Measurements from ENCODE around the gene ZNF532. TPM values are rescaled to one million over a fixed set of nuclear protein-coding genes. Genes with fewer than 3 reads are reported as not detected.

The ZNF532 gene
- total and polyA plus RNA-seq, 3 experiments from 2014 or later: 0.70 to 6.3 (median 6.1) TPM

DNA sequence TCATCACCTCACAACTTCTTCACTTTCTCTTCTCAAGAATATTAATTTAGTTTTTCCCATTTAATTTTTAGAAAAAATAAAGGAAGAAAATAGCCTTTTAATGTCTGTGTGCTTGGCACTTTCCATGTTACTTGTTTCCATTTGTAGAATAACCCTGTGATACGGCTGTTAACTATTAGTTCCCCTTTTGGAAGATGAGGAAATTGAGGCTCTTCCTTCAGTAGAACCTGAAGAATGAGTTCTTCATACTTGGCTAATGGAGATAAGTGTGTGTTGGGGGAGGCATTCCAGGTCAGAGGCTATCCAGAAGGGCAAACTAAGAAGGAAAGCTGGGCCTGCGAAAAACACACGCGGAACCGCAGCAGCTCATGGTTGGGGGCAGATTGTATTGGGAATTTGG lies 38.3 kb downstream of the ZNF532 start:
- CTCF ChIA-PET: no interaction called here

DNA sequence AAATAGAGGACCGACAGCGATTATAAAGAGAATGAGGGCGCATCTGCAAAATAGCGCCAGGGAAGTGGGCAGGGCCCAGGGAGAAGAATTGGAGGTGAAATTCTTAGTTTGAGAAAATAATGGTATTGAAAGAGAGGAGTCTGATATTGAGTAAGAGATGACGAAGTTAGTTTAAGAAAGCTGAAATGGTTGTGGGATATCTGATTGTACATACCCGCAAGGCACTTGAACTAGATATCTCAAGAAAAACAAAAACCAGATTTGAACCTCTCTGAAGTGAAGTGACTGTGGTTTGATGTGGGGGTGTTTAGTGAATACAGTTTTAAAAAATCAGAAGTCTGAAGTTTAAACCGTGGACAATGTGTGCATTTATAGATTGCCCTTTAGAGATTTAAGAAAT lies 38.9 kb downstream of the ZNF532 start:
- no peak overlapping the region for H3K27ac ChIP-seq (ENCODE audit: low read depth, low read length)
- CTCF ChIA-PET: no interaction called here
- Mint-ChIP-seq H3K4me3 (no peak overlapping the region), H3K27ac (no peak overlapping the region), H3K9me3 (no peaks in the 10 kb centered on the region), H3K36me3 (peaks cover 0 to 1% (median 0%) of the 10 kb centered on the region in 3 donors), H3K4me1 (no peaks in the 10 kb centered on the region), H3K27me3 (peaks cover 3 to 9% of the 10 kb centered on the region in 2 donors)
- DNase-seq: no peak
- H3K9me3 ChIP-seq (ENCODE audit: low read length): no peaks in the 10 kb centered on the region
- no peak overlapping the region for H3K4me3 ChIP-seq (ENCODE audit: low read length)
- no peaks in the 10 kb centered on the region for H3K4me1 ChIP-seq (ENCODE audit: insufficient read depth, low read length)
- no peaks in the 10 kb centered on the region for H3K27me3 ChIP-seq (ENCODE audit: insufficient read depth, low read length, poor library complexity, severe bottlenecking)
- H3K36me3 ChIP-seq (ENCODE audit: insufficient read depth, low read length): no peaks in the 10 kb centered on the region
- POLR2A ChIA-PET: no interaction called here

More for the DNA sequence above, 38.3 kb downstream of the ZNF532 start:
- Histone ChIP-seq H3K27ac (ENCODE audit: low read depth, low read length) (no peak overlapping the region), H3K27me3 (ENCODE audit: insufficient read depth, low read length, poor library complexity, severe bottlenecking) (no peaks in the 10 kb centered on the region), H3K36me3 (ENCODE audit: insufficient read depth, low read length) (no peaks in the 10 kb centered on the region), H3K9me3 (ENCODE audit: low read length) (no peaks in the 10 kb centered on the region), H3K4me1 (ENCODE audit: insufficient read depth, low read length) (no peaks in the 10 kb centered on the region), H3K4me3 (ENCODE audit: low read length) (no peak overlapping the region)
- POLR2A ChIA-PET: no interaction called here
- Mint-ChIP-seq H3K4me3 (no peak overlapping the region), H3K9me3 (no peaks in the 10 kb centered on the region), H3K27me3 (peaks cover 2 to 9% of the 10 kb centered on the region in 2 donors), H3K27ac (no peak overlapping the region), H3K36me3 (peaks cover 0 to 1% (median 0%) of the 10 kb centered on the region in 3 donors), H3K4me1 (no peaks in the 10 kb centered on the region)
- no peak for DNase-seq

GRCh38 chr18:58905777-58906428 lies 41.2 kb downstream of the ZNF532 start:
- no peaks in the 10 kb centered on the region for H3K4me1 Mint-ChIP-seq
- H3K4me1 ChIP-seq (ENCODE audit: insufficient read depth, low read length): no peaks in the 10 kb centered on the region
- H3K9me3 Mint-ChIP-seq: no peaks in the 10 kb centered on the region
- H3K27me3 ChIP-seq (ENCODE audit: insufficient read depth, low read length, poor library complexity, severe bottlenecking): no peaks in the 10 kb centered on the region
- H3K27ac ChIP-seq (ENCODE audit: low read depth, low read length): no peak overlapping the region
- no peak overlapping the region for H3K4me3 ChIP-seq (ENCODE audit: low read length)
- no peaks in the 10 kb centered on the region for H3K9me3 ChIP-seq (ENCODE audit: low read length)
- H3K27ac Mint-ChIP-seq: no peak overlapping the region
- no peak overlapping the region for H3K4me3 Mint-ChIP-seq
- ChIA-PET CTCF (no interaction called here), POLR2A (no interaction called here)
- DNase-seq: no peak
- no peaks in the 10 kb centered on the region for H3K36me3 ChIP-seq (ENCODE audit: insufficient read depth, low read length)
- H3K27me3 Mint-ChIP-seq: peaks cover 8 to 16% of the 10 kb centered on the region in 2 donors
- peaks cover 0 to 1% (median 0%) of the 10 kb centered on the region in 3 donors for H3K36me3 Mint-ChIP-seq

DNA sequence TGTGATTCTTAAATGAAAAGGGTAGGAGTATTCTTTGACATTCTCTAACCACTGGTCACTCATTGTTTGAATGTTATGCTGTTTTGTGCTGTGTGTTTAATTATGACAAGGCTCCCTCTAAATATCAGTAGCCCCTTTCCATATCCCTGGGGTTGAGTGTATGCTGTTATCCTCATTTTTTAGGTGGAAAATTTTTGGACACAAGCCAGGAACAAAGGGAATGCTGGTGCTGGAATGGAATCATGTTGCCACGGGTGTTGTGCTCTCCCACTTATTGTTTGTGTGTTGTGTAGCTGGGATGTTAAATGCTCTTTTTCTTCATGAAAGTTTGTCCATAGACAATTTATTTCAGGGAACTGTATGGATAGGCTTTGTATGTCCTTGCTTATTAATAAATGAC lies 43.3 kb downstream of the ZNF532 start:
- H3K27me3 ChIP-seq (ENCODE audit: insufficient read depth, low read length, poor library complexity, severe bottlenecking): no peaks in the 10 kb centered on the region
- H3K4me1 ChIP-seq (ENCODE audit: insufficient read depth, low read length): no peaks in the 10 kb centered on the region
- ChIA-PET POLR2A (no interaction called here), CTCF (no interaction called here)
- Mint-ChIP-seq H3K27me3 (peaks cover 10 to 21% of the 10 kb centered on the region in 2 donors), H3K4me3 (no peak overlapping the region), H3K4me1 (peaks cover 0 to 8% (median 0%) of the 10 kb centered on the region in 3 donors), H3K9me3 (no peaks in the 10 kb centered on the region), H3K36me3 (peaks cover 0 to 1% (median 0%) of the 10 kb centered on the region in 3 donors), H3K27ac (no peak overlapping the region)
- no peak overlapping the region for H3K4me3 ChIP-seq (ENCODE audit: low read length)
- no peaks in the 10 kb centered on the region for H3K9me3 ChIP-seq (ENCODE audit: low read length)
- H3K27ac ChIP-seq (ENCODE audit: low read depth, low read length): no peak overlapping the region
- no peak for DNase-seq
- no peaks in the 10 kb centered on the region for H3K36me3 ChIP-seq (ENCODE audit: insufficient read depth, low read length)

DNA sequence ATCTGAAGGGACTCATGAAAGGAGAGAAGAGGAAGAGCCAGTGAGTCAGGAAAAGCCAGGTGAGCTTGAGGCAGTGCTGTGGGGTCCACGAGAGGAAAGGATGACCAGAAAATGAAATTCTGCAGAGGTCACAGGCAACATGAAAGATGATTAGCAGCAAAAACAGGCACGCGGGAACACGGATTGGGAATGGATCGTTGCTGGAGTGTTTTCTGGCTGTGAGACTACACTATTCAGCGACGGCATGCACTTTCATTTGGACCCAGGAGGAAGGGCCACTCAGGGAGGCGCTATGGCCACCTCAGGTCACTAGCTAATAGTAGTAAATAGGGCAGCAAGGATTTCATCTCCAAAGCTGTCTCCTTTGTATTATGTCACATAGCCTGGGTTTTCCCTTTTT lies 44.8 kb downstream of the ZNF532 start:
- Mint-ChIP-seq H3K4me1 (peaks cover 0 to 15% (median 3%) of the 10 kb centered on the region in 3 donors), H3K4me3 (no peak overlapping the region), H3K36me3 (no peaks in the 10 kb centered on the region)

GRCh38 chr18:58911241-58911640 lies 46.6 kb downstream of the ZNF532 start:
- Histone ChIP-seq H3K27ac (ENCODE audit: low read depth, low read length) (no peak overlapping the region), H3K4me1 (ENCODE audit: insufficient read depth, low read length) (no peaks in the 10 kb centered on the region), H3K9me3 (ENCODE audit: low read length) (no peaks in the 10 kb centered on the region), H3K4me3 (ENCODE audit: low read length) (no peak overlapping the region), H3K36me3 (ENCODE audit: insufficient read depth, low read length) (no peaks in the 10 kb centered on the region), H3K27me3 (ENCODE audit: insufficient read depth, low read length, poor library complexity, severe bottlenecking) (no peaks in the 10 kb centered on the region)
- ChIA-PET CTCF (no interaction called here), POLR2A (interaction anchor here (0.5 kb wide), 1 partner anchor 25 kb away, joined by 3 read pairs; no protein-coding TSS in a partner anchor)
- peaks cover 0 to 15% (median 3%) of the 10 kb centered on the region in 3 donors for H3K4me1 Mint-ChIP-seq
- no peak overlapping the region for H3K27ac Mint-ChIP-seq
- H3K4me3 Mint-ChIP-seq: no peak overlapping the region
- no peaks in the 10 kb centered on the region for H3K36me3 Mint-ChIP-seq
- no peaks in the 10 kb centered on the region for H3K9me3 Mint-ChIP-seq
- DNase-seq: no peak
- peaks cover 17 to 18% of the 10 kb centered on the region in 2 donors for H3K27me3 Mint-ChIP-seq

More for the DNA sequence above, 44.8 kb downstream of the ZNF532 start:
- Histone ChIP-seq H3K36me3 (ENCODE audit: insufficient read depth, low read length) (no peaks in the 10 kb centered on the region), H3K27me3 (ENCODE audit: insufficient read depth, low read length, poor library complexity, severe bottlenecking) (no peaks in the 10 kb centered on the region), H3K9me3 (ENCODE audit: low read length) (no peaks in the 10 kb centered on the region), H3K27ac (ENCODE audit: low read depth, low read length) (no peak overlapping the region), H3K4me3 (ENCODE audit: low read length) (no peak overlapping the region), H3K4me1 (ENCODE audit: insufficient read depth, low read length) (no peaks in the 10 kb centered on the region)
- Mint-ChIP-seq H3K27ac (no peak overlapping the region), H3K9me3 (no peaks in the 10 kb centered on the region), H3K27me3 (peaks cover 10 to 19% of the 10 kb centered on the region in 2 donors)
- ChIA-PET POLR2A (no interaction called here), CTCF (no interaction called here)
- no peak for DNase-seq

GRCh38 chr18:58911766-58912165 lies 47.1 kb downstream of the ZNF532 start:
- ChIA-PET CTCF (no interaction called here), POLR2A (interaction anchor here (0.5 kb wide), 1 partner anchor 26 kb away, joined by 3 read pairs; no protein-coding TSS in a partner anchor)
- H3K9me3 ChIP-seq (ENCODE audit: low read length): no peaks in the 10 kb centered on the region
- peaks cover 18 to 20% of the 10 kb centered on the region in 2 donors for H3K27me3 Mint-ChIP-seq
- no peak for DNase-seq
- peaks cover 0 to 15% (median 3%) of the 10 kb centered on the region in 3 donors for H3K4me1 Mint-ChIP-seq
- no peaks in the 10 kb centered on the region for H3K27me3 ChIP-seq (ENCODE audit: insufficient read depth, low read length, poor library complexity, severe bottlenecking)
- no peaks in the 10 kb centered on the region for H3K9me3 Mint-ChIP-seq
- H3K4me3 ChIP-seq (ENCODE audit: low read length): no peak overlapping the region
- no peak overlapping the region for H3K4me3 Mint-ChIP-seq
- no peak overlapping the region for H3K27ac ChIP-seq (ENCODE audit: low read depth, low read length)
- H3K36me3 ChIP-seq (ENCODE audit: insufficient read depth, low read length): no peaks in the 10 kb centered on the region
- peak overlapping the region in 2 of 8 donors; percentile 1 to 74 for H3K27ac Mint-ChIP-seq
- H3K4me1 ChIP-seq (ENCODE audit: insufficient read depth, low read length): no peaks in the 10 kb centered on the region
- H3K36me3 Mint-ChIP-seq: peaks cover 0 to 2% (median 0%) of the 10 kb centered on the region in 3 donors

- peaks cover 0 to 15% (median 3%) of the 10 kb centered on the region in 3 donors for H3K4me1 Mint-ChIP-seq
- no peaks in the 10 kb centered on the region for H3K27me3 ChIP-seq (ENCODE audit: insufficient read depth, low read length, poor library complexity, severe bottlenecking)
- no peak overlapping the region for H3K27ac ChIP-seq (ENCODE audit: low read depth, low read length)
- H3K4me3 ChIP-seq (ENCODE audit: low read length): no peak overlapping the region
- peaks cover 12 to 13% of the 10 kb centered on the region in 2 donors for H3K27me3 Mint-ChIP-seq
- no peaks in the 10 kb centered on the region for H3K9me3 ChIP-seq (ENCODE audit: low read length)
- H3K36me3 Mint-ChIP-seq: peaks cover 0 to 14% (median 0%) of the 10 kb centered on the region in 3 donors
- H3K4me3 Mint-ChIP-seq: no peak overlapping the region
- no peaks in the 10 kb centered on the region for H3K4me1 ChIP-seq (ENCODE audit: insufficient read depth, low read length)
- ChIA-PET CTCF (no interaction called here), POLR2A (no interaction called here)
- H3K9me3 Mint-ChIP-seq: no peaks in the 10 kb centered on the region
- DNase-seq: no peak
- H3K27ac Mint-ChIP-seq: no peak overlapping the region
- no peaks in the 10 kb centered on the region for H3K36me3 ChIP-seq (ENCODE audit: insufficient read depth, low read length)
Observed at GRCh38 chr18:58915006-58915799, 50.5 kb downstream of the ZNF532 start.
